ENCODE results near the gene SHCBP1. TPM values are rescaled to one million over a fixed set of nuclear protein-coding genes. Genes with fewer than 3 reads are reported as not detected.

Gene SHCBP1
- total and polyA plus RNA-seq, 2 donors (not counting 1 experiment from before 2014, with no cell fraction given) = 1.1 to 1.7 TPM

GRCh38 chr16:46662123-46662522, 40.9 kb upstream of the SHCBP1 start:
- Mint-ChIP-seq H3K27ac (no peak overlapping the region), H3K4me1 (peaks cover 20% of the 10 kb centered on the region), H3K4me3 (no peak overlapping the region), H3K9me3 (ENCODE audit: insufficient read depth) (no peaks in the 10 kb centered on the region), H3K27me3 (no peaks in the 10 kb centered on the region)
- no peaks in the 10 kb centered on the region for H3K9me3 ChIP-seq (ENCODE audit: control extremely low read depth in 1 of 3, control insufficient read depth in 2 of 3, insufficient read depth in 1 of 3, low read length in 2 of 3)
- DNase-seq (no peak), ATAC-seq (ENCODE audit: low read depth) (no peak)
- no peak overlapping the region for H3K9ac ChIP-seq (ENCODE audit: low read length)
- WGBS (ENCODE audit: insufficient coverage) = 75% methylated on average over 4 of the region's 4 CpGs
- H3K36me3 ChIP-seq (replicated peaks in 1 of 2; ENCODE audit: control extremely low read depth in 1 of 2, control insufficient read depth in 1 of 2, extremely low read depth in 1 of 2, insufficient read depth in 2 of 2, low read length in 1 of 2) = peaks cover 13 to 57% of the 10 kb centered on the region in 2 experiments
- H3K4me3 ChIP-seq (ENCODE audit: control extremely low read depth in 1 of 5, extremely low read depth in 1 of 5, insufficient read depth in 1 of 5, low read depth in 2 of 5, low read length in 4 of 5) = no peak overlapping the region
- H3K27me3 ChIP-seq (replicated peaks in 1 of 4; ENCODE audit: control extremely low read depth in 1 of 4, control insufficient read depth in 3 of 4, insufficient read depth in 4 of 4, low read length in 3 of 4) = no peaks in the 10 kb centered on the region
- H3K4me2 ChIP-seq (replicated peaks; ENCODE audit: low read depth, low read length, poor library complexity, severe bottlenecking) = no peak overlapping the region
- H3K4me1 ChIP-seq (ENCODE audit: control insufficient read depth in 2 of 2, insufficient read depth in 2 of 2, low read length in 2 of 2) = peaks cover 15 to 16% of the 10 kb centered on the region in 2 donors
- CTCF ChIA-PET = no interaction called here
- H2AFZ ChIP-seq (ENCODE audit: insufficient read depth, low read depth, low read length, poor library complexity, severe bottlenecking) = no peak overlapping the region
- TF ChIP-seq EZH2 (IDR thresholded peaks at IDR 0.05; ENCODE audit: borderline replicate concordance, insufficient read depth, low read depth, low read length, poor library complexity, severe bottlenecking) (no peak), CTCF (IDR thresholded peaks at IDR 0.05) (no peak)
- no peak overlapping the region for H3K27ac ChIP-seq (ENCODE audit: low read length in 2 of 2)
- no peaks in the 10 kb centered on the region for H4K20me1 ChIP-seq (ENCODE audit: control insufficient read depth, insufficient read depth, low read length, poor library complexity, severe bottlenecking)
- intact Hi-C loops (cut with micrococcal nuclease) = no loop called here
- H3K79me2 ChIP-seq (ENCODE audit: control insufficient read depth, insufficient read depth, low read length) = no peaks in the 10 kb centered on the region
- POLR2A ChIA-PET = no interaction called here

GRCh38 chr16:46658925-46659324, 37.7 kb upstream of the SHCBP1 start:
- Histone ChIP-seq H3K4me2 (replicated peaks; ENCODE audit: low read depth, low read length, poor library complexity, severe bottlenecking) (peak overlapping the region; percentile 30), H3K27me3 (replicated peaks in 1 of 4; ENCODE audit: control extremely low read depth in 1 of 4, control insufficient read depth in 3 of 4, insufficient read depth in 4 of 4, low read length in 3 of 4) (no peaks in the 10 kb centered on the region), H2AFZ (ENCODE audit: insufficient read depth, low read depth, low read length, poor library complexity, severe bottlenecking) (no peak overlapping the region), H3K9ac (ENCODE audit: low read length) (no peak overlapping the region), H3K4me1 (ENCODE audit: control insufficient read depth in 2 of 2, insufficient read depth in 2 of 2, low read length in 2 of 2) (peaks cover 15 to 16% of the 10 kb centered on the region in 2 donors), H3K4me3 (ENCODE audit: control extremely low read depth in 1 of 5, extremely low read depth in 1 of 5, insufficient read depth in 1 of 5, low read depth in 2 of 5, low read length in 4 of 5) (no peak overlapping the region), H3K36me3 (replicated peaks in 1 of 2; ENCODE audit: control extremely low read depth in 1 of 2, control insufficient read depth in 1 of 2, extremely low read depth in 1 of 2, insufficient read depth in 2 of 2, low read length in 1 of 2) (peaks cover 13 to 41% of the 10 kb centered on the region in 2 experiments), H3K9me3 (ENCODE audit: control extremely low read depth in 1 of 3, control insufficient read depth in 2 of 3, insufficient read depth in 1 of 3, low read length in 2 of 3) (no peaks in the 10 kb centered on the region), H3K27ac (ENCODE audit: low read length in 2 of 2) (peak overlapping the region; percentile 33 to 46), H4K20me1 (ENCODE audit: control insufficient read depth, insufficient read depth, low read length, poor library complexity, severe bottlenecking) (no peaks in the 10 kb centered on the region), H3K79me2 (ENCODE audit: control insufficient read depth, insufficient read depth, low read length) (no peaks in the 10 kb centered on the region)
- TF ChIP-seq EZH2 (IDR thresholded peaks at IDR 0.05; ENCODE audit: borderline replicate concordance, insufficient read depth, low read depth, low read length, poor library complexity, severe bottlenecking) (no peak), CTCF (IDR thresholded peaks at IDR 0.05) (no peak)
- peak; percentile 61 for DNase-seq
- peaks cover 23% of the 10 kb centered on the region for H3K4me1 Mint-ChIP-seq
- no peak overlapping the region for H3K4me3 Mint-ChIP-seq
- peak overlapping the region; percentile 78 for H3K27ac Mint-ChIP-seq
- H3K9me3 Mint-ChIP-seq (ENCODE audit: insufficient read depth) = no peaks in the 10 kb centered on the region
- ATAC-seq (ENCODE audit: low read depth) = peak; percentile 87
- intact Hi-C loops (cut with micrococcal nuclease) = no loop called here
- ChIA-PET CTCF (interaction anchor here (0.9 kb wide), 1 partner anchor 15 kb away, joined by 3 read pairs; no protein-coding TSS in a partner anchor), POLR2A (no interaction called here)
- WGBS (ENCODE audit: insufficient coverage) = 0% methylated on average over 1 of the region's 1 CpG
- H3K27me3 Mint-ChIP-seq = no peaks in the 10 kb centered on the region
